Endothelial cell of umbilical vein (primary cell): ENCODE data around the gene HTR1E. TPM values are rescaled to one million over a fixed set of nuclear protein-coding genes. Genes with fewer than 3 reads are reported as not detected.

ENCODE experiments used
- polyA plus RNA-seq, 4 experiments: library from polyadenylated mRNA; depleted of rRNA in 3 of 4; stranded (reverse) in 3 of 4; unstranded in 1 of 4; fragments of >200 nt; gene quantifications; 2 replicates each; pipeline versions ENCODE4 v1.2.1 to v1.2.3, GENCODE V29; 2011 to 2012; ENCODE audit warnings: missing spikeins in 1 of 4
- small RNA-seq: library from RNA; depleted of rRNA; stranded (forward); fragments of <200 nt; gene quantifications from one replicate; pipeline ENCODE3, GENCODE V24; 2012; ENCODE audit warnings: low replicate concordance, low read depth; ENCODE audit not compliant: insufficient read depth, insufficient read length
- total RNA-seq: library from RNA; stranded (reverse); gene quantifications from 2 replicates; pipeline ENCODE4 v1.2.3, GENCODE V29; 2021

HTR1E gene
- total and polyA plus RNA-seq, 2 donors (not counting 3 experiments of a cell fraction or from before 2014, with no cell fraction given): not detected

Small RNA genes within 50 kb of the gene (small RNA-seq; reads per million reads assigned to genes)
- gene AL157777.2 (not detected), gene MTHFD2P2 (not detected)

Other genes with a start within 250 kb of the HTR1E start
- gene CGA, start 157.6 kb downstream of the HTR1E start, total RNA-seq: not detected in 2 replicates
- gene CGA, start 157.6 kb downstream of the HTR1E start, polyA plus RNA-seq: 0.10 TPM in 1 of 2 replicates, not detected in the other
- gene ZNF292, start 218.0 kb downstream of the HTR1E start, total RNA-seq: 23.8 and 24.9 TPM in 2 replicates
- gene ZNF292, start 218.0 kb downstream of the HTR1E start, polyA plus RNA-seq: 3.2 and 3.5 TPM in 2 replicates